ENCODE data around the gene ATP6V1G2.
A peak's percentile ranks its signal among the peaks of the same experiment; 100 is the strongest.
"Not testable (repeated sequence)": the region's sequence is repeated elsewhere in the genome, so short reads cannot be mapped to it uniquely, and the experiment has no call there.

ATP6V1G2 gene

DNA sequence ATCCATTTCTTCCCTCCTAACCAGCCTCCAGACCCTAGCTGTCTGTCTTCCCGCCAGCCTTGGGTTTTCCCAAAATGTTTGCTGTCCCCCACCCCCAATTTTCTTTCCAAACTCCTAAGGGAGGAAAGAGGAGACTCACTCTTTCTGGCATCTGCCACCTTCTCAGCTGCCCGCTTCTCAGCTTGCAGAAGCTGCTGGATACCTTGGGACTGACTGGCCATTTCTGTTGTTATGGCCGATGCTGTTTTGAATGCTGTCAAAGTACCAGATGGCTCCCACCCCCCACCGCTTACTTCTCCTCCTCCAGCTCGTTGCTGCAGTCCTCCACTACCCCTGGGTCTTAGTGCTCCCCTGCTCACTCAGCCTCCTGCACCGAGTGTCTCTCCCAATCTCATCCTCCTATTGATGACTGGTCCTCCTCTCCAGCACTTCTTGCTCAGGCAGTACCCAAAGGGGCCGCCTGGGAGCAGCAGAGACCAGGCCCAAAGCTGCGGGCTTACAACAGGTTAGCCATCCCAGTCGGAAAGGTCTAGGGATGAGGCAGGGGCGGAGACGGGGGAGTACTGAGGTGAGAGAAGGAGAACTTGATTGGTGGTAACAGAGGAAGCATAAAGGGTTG, at the start of gene ATP6V1G2:
Gene ATP6V1G2 (minus strand): TSS at position 270 of the 619 bp plus-strand sequence. CDS start 49 bp downstream, at position 221.
- no peak for DNase-seq (ENCODE audit: insufficient read length, low spot score)
- TF ChIP-seq, protein P1, sequence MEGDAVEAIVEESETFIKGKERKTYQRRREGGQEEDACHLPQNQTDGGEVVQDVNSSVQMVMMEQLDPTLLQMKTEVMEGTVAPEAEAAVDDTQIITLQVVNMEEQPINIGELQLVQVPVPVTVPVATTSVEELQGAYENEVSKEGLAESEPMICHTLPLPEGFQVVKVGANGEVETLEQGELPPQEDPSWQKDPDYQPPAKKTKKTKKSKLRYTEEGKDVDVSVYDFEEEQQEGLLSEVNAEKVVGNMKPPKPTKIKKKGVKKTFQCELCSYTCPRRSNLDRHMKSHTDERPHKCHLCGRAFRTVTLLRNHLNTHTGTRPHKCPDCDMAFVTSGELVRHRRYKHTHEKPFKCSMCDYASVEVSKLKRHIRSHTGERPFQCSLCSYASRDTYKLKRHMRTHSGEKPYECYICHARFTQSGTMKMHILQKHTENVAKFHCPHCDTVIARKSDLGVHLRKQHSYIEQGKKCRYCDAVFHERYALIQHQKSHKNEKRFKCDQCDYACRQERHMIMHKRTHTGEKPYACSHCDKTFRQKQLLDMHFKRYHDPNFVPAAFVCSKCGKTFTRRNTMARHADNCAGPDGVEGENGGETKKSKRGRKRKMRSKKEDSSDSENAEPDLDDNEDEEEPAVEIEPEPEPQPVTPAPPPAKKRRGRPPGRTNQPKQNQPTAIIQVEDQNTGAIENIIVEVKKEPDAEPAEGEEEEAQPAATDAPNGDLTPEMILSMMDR (IDR thresholded peaks at IDR 0.05; ENCODE audit: insufficient read depth, missing control alignments) = peak; percentile 98
- no peak for FAIRE-seq

DNA sequence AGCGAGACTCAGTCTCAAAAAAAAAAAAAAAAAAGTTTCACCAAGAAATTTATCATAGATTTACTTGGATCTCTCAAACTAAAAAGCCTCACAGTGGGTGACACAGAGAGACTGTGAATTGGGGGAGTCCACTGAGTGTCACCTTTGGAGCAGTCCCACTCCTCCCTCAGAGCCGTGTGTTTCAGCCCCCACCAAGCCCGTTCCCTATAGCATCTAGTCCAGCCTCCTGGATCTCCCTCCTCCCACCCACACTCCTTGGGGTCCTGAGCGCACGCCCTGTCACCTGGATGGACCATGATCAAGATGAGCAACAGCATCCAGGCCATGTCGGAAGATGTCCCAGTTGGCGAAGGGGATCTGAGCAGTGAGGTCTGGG, 46.0 kb upstream of the ATP6V1G2 start:
- DNase-seq (ENCODE audit: insufficient read length, low spot score) = no peak
- FAIRE-seq = no peak
- TF ChIP-seq, protein P1 (IDR thresholded peaks at IDR 0.05; ENCODE audit: insufficient read depth, missing control alignments) = no peak

DNA sequence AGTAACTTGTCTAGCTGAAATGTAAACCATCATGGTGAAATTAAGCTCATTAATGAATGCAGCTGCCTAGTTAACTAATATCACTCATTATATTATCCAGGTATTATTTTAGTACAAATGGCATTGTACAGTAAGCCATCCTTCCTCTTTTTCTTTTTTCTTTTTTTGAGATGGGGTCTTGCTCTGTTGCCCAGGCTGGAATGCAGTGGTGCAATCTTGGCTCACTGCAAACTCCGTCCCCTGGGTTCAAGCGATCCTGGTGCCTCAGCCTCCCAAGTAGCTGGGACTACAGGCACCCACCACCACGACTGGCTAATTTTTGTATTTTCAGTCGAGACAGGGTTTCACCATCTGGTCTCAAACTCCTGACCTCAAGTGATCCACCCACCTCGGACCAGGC, 44.3 kb upstream of the ATP6V1G2 start:
- DNase-seq (ENCODE audit: insufficient read length, low spot score); FAIRE-seq: not testable (repeated sequence)

DNA sequence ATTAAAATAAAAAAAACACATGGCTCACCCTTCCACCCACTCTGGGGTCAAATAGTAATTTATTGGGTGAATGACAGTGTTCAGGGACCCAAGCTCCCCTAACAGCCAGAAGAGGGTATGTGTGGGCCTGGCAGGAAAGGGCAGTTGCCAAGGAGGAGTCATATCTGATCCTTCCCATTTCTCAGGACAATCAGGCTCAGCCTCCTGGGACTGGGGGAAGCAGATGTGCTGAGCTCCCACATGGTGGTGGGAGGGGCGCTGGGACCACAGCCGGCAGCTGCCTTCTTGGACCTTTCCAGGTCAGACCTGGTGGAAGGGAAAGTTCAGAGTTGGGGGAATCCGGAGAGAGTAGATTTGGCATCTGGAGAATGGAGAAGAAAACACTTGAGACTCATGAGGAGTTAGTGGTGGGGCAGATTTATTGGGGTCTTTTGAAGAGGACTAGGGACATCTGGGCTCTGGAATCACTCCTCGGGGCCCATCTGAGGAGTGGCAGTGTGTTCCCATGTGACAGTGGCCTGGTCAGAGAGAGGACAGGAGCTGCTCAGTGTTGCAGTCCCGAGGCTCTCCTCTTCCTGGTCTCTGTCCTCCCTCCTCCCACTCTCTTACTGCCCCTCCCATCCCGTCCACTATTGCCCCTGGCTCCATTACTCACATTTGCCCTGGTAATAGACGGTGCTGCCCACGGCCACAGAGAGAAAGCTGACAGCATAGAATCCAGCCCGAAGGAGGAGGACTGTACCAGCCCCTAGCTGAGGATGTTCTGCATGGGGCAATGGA, 42.7 kb upstream of the ATP6V1G2 start:
- DNase-seq (ENCODE audit: insufficient read length, low spot score) (no peak), FAIRE-seq (no peak)
- TF ChIP-seq, protein P1 (IDR thresholded peaks at IDR 0.05; ENCODE audit: insufficient read depth, missing control alignments) = no peak

DNA sequence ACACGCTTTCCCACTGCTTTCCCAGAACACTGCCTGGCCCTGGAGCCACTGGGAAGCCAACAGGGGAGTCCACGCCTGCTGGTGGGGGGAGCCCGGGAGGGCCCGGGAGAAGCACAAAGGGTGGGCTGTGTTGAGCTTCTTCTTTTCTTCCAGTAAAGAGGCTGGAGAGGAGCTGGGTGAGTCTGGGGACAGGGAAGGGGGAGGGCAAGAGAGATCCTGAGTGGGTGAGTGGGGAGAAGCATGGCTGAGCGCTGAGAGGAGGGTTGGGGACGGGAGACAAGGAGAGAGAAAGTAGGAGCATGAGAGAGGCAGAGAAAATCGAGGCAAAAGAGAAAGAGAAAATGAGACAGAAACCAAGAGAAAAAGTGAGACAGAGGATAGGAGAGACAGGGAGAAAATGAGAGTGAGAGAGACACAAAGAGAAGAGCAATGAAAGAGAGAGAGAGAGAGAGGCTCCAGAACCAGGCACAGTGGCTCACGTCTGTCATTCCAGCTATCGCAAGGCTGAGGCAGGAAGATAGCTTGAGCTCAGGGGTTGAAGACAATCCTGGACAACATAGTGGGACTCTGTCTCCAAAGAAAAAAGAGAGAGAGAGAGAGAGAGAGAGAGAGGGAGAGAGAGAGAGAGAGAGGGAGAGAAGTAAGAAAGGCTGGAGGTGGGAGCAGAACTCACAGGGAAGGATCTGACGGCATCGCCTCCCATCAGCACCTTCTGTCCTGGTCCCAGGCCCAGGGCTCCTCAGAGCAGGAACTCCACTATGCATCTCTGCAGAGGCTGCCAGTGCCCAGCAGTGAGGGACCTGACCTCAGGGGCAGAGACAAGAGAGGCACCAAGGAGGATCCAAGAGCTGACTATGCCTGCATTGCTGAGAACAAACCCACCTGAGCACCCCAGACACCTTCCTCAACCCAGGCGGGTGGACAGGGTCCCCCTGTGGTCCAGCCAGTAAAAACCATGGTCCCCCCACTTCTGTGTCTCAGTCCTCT, 41.7 kb upstream of the ATP6V1G2 start:
- DNase-seq (ENCODE audit: insufficient read length, low spot score) = no peak
- no peak for FAIRE-seq
- TF ChIP-seq, protein P1 (IDR thresholded peaks at IDR 0.05; ENCODE audit: insufficient read depth, missing control alignments) = no peak

DNA sequence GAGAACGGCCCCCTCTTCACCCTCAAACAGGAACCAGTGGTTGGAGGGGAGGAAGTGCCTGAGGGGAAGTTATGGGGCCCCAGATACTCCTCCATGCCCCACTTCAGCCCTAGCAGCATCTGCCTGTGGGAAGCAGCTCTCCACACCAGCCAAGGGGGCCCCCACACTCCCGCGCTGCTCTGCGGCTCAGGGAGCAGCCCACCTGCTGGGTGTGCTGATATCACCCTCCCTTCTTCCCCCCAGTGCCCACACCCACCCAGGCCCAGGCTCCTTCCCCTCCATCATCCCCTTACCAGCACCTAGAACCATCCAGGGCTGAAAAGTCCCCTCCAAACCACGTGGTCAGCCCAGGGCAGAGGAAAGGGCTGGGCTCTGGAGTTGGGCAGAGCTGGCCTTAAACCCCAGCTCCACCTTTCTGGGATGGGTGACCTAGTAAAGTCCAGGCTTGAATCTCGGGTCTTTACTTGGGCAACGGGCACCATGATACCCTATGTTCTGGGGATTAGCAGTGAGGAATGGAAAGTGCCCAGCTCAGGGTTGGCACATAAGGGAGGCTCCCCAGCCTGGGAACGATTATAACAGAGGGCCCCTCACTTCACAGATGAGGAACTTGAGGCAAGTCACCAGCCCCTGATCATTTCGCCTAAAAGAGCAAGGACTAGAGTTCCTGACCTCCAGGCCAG, 40.3 kb upstream of the ATP6V1G2 start:
- DNase-seq (ENCODE audit: insufficient read length, low spot score) (no peak), FAIRE-seq (no peak)

More for the DNA sequence above, 40.3 kb upstream of the ATP6V1G2 start:
- TF ChIP-seq, protein P1 (IDR thresholded peaks at IDR 0.05; ENCODE audit: insufficient read depth, missing control alignments) = no peak
